ENCODE data around the gene HELZ.
"Not testable (repeated sequence)": the region's sequence is repeated elsewhere in the genome, so short reads cannot be mapped to it uniquely, and the experiment has no call there.

DNA sequence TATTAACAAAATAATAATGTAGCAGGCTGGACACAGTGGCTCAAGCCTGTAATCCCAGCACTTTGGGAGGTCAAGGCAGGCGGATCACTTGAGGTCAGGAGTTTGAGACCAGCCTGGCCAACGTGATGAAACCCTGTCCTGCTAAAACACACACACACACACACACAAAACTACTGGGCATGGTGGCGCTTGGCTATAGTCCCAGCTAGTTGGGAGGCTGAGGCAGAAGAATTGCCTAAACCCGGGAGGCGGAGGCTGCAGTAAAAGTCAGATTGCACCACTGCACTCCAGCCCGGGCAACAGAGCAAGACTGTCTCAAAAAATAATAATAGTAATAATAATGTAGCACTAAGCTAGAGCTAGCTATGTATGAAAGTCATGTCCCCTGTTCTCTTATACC lies 118.5 kb downstream of the HELZ start:
- not testable (repeated sequence) for TF ChIP-seq CTCF (conservative IDR thresholded peaks at IDR 0.05; ENCODE audit: low read depth, low read length); EZH2phosphoT487 (IDR thresholded peaks at IDR 0.05; ENCODE audit: borderline replicate concordance, low read length); EZH2 (IDR thresholded peaks at IDR 0.05; ENCODE audit: low read length, unreplicated experiment)

Measured in PC-3 (cell line).